GM19324 (cell line): ENCODE measurements around the gene AMOTL2.

ENCODE experiments used
- ATAC-seq: cut with Tn5 transposase; IDR thresholded peaks from one replicate; pipeline ENCODE4 v1.9.1; 2021; ENCODE audit warnings: mild to moderate bottlenecking, moderate library complexity; ENCODE audit not compliant: unreplicated experiment, low FRiP score

AMOTL2 gene

DNA sequence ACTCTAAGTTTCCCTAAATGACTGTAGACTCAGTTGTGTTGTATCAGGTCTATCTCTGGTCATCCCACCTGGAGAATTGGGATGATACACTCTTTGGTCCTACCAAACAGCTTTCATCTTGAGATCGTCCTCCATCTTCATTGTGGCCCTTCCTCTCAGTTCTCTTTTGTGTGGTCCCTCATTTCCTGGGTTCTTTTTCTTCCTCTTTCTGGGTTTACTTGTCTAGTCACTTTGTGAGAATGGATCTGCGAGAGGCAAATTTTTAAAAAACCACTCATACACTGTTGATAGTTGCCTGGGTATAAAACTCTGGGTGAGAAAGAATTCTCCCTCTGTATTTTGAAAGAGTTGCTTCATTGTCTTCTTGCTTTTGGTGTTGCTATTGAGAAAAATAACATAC is 6.0 kb upstream of the AMOTL2 start:
- ATAC-seq = no peak

DNA sequence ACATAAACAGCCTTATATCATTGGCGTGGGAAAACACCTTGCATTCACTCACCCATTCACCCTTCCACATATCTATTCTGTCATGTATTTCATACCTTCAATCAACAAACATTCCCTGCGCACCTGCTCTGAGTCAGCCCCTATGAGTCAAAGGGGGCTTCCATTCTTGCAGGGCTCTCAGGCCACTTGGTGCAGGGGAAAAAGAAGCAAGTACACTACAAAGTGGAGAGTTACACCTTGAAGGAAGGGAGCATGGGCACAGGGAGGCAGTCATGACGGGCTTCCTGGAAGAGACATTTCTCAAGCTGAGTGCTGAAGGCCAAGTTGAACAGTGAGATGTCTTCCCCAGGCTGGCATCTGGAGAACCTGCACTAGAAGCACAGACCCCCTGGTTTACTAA is 4.6 kb upstream of the AMOTL2 start:
- ATAC-seq = no peak

DNA sequence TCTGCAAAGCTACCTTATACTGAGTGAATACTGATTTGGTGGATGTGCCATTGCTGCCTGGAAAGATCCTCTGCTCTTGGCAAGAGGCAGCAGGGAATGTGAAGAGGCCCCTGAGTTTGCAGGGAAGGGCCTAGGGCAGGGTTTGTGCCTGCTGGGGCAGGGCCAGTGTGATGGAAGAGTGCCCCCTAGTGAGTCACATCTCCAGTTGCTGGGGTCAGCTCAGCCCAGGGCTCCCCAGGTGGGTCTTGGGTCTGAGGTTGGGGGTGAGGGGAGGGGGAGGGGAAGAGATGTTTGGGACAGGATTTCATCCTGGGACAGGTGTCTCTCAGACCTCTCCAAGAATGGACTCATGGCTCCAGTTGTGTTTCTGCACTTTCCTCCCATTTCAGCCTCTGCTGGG is 4.1 kb upstream of the AMOTL2 start:
- no peak for ATAC-seq

DNA sequence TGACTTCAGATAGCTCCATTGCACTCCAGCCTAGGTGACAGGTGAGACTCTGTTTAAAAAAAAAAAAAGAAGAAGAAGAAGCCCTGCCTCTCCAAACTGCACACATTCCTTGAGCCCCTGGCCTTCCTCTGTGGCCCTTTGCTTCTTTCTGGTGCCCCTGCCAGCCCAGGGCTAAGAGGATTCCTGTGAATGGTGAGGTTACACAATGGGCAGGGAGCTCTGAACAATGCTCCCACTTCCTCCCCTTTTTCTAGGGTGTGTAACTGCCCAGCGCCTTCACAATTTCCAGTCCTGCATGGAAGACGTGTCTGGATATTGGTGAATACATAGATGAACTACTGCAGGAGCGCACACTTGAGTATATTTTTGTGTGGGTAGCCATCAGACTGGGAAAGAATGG is 3.6 kb upstream of the AMOTL2 start:
- no peak for ATAC-seq

DNA sequence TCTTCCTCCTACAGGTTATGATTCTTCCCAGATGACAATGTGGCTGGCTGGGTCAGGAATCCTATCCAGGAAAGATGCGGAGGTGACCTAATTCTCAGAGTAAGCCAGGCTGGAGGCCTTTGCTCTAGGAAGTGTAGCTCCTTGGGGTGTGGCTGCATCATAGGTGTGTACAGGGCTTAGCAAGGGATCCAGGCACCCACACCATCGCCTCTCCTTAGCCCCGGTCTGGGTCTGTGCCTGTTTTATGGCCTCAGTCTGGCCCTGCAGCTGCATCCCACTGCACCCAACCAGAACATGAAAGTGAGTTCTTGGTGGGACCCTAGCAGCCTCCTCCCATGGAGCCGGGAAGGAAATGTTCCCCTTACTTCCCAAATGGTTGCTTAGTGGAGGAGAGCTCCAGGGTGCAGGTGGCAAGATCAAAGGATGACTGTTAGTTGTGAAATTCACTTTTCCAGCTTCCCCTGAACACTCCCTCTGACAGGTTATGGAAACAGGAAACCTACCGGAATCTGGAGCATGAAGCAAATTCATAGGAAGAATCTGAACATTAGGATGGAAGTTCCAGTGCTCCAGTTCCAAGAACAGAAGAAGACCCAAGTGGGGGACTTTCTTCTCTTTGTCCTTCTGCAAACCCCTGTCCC is 2.7 kb upstream of the AMOTL2 start:
- no peak for ATAC-seq

DNA sequence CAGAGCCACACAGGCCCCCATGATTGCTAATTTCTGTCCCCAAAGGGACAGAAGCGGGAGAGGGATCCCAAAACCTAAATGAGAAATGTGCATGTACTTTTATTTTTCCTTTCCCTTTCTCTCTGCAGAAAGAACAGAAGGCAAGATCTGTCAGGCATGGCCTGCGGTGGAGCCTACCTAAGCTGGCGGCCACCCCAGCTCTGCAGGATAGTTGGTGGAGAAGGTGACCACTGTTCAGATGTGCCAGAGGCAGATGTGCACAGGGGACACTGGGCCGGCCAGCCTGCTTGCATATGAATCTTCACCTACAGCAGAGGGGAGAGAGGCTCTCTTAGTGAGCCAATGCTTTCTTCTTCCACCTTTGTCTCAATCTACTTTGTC is 2.1 kb upstream of the AMOTL2 start:
- ATAC-seq = no peak

DNA sequence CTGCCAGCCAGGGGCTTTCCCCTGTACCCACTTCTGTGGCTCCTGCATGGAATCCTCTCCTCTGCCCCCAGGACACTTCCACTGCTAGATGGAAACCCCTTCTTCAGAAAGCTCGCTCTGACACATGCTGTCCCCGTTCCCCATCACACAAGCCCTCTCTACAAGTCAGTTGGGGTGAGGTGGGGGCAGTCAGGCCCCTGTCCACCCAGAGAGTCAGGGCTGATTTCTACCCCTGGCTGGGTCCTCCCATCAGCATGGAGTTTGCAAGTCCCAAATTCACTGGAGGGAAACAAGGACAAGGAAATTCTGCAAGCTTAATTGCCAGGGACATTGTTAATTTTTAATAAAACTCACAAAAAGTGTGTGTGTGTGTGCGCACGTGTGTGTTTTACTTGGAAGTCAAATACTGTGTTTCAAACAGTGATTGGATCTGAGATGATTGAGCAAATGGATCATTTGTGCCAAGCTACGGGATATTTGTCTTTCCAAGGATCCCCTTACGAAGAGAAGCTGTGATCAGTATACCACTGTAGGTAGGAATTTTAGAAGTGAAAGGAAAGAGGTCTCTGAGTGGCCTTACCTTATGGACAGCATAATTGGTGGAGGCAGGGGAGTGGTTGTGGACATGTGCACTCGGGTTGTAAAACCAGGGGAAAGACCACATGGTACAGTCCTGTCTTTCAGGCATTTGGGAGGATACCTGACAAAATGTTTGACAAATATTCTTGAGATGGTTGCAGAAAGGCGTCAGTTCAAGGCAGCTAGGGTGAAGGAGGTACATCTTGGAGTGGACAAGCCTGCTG is 1.5 kb upstream of the AMOTL2 start:
- no peak for ATAC-seq

DNA sequence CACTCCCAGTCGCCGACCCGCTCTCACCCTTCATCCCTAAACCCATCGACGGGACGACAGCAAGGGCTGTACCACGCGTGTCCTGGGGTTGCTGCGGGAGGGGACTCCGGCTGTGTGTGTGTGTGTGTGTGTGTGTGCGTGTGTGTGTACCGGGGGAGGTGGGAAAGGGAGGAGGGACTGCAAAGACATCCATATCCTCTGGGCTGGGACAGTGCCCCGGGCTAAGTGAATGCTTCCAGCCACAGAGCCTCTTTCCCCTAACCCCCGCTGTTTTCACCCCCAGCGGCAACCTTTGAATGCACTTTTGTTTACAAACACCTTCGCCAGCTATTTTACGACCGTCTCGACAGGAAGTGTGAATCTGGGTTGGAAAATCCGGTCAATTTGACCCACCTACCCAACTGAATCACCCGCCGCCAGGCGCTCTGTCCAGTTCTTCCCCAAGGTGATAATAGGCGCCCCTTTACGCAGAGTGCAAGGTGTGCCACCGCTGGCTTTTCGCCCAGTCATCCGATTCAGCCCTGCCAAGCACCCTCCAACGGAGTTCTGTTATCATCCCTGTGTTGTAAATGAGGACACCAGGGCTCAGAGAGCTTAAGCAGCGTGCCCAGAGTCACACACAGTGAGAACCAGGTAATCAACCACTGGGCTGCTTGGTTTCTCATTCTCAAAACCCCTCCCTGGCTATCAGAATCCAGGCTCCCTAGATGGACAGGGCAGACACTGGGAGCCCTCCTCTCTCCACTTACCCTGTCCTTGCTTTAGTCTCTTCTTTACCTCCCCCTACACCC is 739 bp upstream of the AMOTL2 start:
- ATAC-seq = no peak

DNA sequence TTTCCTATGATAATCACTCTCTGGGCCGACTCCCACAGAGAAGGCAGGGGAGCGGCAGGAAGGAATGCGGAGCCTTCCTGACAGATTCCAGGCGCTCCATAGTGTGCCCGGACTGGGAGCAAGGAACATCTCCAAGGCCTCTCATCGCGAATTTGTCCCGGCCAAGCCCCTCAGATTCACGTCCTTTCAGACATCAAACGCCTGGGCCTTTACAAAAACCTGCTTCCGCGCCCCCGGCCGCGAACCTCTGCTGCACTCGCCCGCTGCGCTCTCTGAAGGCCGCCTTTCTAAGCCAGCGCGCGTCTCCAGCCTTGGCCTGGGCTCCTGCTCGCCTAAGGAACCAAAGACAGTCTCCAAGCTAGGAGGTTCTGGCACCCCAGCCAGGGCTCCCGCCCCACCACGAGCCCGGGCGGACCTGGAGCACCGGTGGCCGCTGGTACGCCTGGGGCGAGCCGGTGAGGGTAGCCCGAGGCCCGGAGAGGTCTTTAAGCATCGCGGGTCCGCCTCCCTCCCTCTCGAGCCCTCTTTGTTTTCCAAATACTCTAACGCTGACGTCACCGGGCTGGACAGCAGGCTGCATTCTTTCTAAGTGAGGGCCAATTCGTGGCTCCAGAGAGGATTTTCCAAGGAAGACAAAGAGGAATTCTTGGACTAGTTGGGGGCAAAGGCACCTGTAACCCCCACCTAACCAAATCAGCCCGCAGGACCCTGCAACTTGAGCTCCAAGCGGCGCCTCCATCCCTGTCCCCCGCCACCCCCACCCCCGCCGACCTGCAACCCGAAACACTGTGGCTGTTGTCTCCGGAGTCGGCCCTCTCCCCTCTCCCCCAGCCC is 759 bp downstream of the AMOTL2 start:
- no peak for ATAC-seq

DNA sequence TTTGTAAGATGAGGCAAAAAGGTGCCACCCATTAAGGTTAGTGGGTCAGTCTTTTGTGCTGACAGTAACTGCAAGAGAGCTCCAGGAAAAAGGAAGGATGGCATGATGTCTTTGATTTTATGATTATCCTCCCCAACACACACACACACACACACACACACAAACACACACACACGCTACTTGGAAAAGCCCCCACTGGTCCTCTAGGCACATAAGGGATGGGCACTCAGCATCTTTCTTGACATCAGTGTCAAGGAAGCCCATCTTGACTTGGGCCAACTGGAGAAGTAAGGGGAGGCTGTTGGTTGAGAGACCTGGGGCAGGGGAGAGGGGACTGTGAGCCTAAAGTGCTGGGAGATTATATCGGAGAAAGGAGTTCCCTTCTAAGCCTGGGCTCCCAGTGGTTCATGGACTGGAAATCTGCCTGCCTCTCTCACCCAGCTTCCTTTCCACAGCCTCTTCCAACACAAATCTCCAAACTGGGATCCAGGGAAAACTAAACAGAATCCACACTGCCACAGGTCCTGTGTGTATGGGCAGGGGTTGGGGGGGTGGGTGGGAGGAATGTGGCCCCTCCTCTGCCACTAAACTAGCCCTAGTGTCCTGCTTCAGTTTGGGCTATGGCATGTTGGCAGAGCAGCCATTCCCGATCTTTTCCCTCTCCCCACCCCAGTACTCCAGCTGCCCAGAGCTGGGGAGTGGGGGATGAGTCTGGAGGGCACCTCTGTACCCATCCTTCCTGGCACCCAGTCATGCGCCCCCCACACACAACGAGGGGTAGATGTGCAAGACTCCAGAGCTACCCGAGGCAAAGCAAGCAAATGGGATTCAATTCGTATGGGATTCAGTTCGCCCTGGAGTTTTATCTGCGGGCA is 1.6 kb downstream of the AMOTL2 start:
- ATAC-seq = no peak

DNA sequence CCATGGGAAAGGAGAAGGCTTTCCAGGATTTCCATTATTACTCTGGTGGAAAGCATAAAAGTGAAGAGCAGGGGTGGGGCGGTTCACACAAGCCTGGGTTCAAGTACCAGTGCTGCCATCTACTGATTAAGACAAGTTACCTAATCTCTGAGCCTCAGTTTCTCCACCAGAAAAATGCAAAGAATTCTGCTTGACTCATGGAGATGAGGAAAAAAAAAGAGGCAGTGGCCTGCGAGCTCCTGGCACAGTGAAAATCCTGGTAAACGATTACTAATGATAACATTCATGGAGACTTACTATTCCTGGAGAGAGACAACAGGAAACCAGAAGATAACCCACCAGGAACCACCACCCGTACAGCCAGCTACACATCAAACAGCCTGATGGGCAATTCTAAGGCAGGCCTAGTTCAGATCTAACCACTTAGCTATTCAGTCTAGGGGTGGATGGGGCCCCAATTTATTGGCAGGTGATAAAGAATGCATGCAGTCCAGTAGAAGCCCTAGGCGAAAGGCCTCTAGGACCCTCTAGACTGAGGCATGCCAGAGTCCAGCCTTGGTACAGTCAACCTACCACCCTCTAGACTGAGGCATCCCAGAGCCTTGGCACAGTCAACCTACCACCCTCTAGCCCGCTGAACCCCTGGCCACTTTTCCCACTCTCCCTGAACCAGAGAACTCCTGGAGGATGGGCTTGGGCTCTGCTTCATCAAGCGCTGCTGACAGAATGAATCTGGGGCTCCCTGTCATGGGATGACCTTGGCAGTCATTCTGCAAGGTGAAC is 2.5 kb downstream of the AMOTL2 start:
- ATAC-seq = no peak

DNA sequence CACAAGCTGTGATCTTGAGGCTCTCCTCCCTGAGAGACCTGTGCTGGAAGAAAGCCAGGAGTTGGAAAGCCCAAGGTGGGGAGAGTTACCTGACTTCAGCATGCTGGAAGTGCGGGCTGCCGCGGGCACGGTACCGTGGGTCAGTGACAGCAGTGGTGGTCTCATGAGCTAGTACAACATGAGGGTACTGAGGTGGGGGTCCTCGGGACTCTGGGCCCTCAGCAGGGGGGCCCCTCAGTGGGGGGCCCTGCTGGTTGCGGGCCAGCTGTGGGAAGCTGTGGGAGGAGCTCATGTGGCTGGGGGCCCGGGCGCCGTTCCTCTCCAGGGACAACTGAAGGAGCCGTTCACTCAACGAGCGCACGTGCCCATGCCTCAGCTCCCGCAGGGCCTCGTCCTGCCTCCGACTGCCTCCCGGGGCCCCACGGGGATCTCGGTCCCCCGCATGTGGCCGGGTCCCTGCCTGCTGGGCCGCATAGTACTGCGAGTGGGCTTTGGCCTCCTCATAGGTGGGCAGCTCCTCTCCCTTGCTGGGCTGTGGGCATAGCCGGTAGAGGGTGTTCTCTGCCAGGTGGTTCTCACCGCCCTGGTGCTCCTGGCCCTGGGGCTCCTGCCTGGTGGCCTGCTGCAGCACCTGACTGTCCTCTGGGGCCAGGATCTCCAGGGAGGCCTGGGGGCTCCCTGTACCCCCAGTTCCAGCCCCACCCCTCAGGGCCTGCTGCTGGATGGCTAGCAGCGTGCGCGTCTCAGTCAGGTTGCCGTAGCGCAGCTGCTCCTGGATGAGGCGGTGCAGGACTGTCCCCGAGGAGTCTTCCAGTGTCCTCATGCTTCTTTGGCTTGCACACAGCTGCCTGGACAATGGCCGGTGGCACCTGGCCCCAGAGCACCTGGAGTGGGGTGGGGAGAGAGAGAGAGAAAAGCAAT is 3.4 kb downstream of the AMOTL2 start:
- ATAC-seq = no peak

DNA sequence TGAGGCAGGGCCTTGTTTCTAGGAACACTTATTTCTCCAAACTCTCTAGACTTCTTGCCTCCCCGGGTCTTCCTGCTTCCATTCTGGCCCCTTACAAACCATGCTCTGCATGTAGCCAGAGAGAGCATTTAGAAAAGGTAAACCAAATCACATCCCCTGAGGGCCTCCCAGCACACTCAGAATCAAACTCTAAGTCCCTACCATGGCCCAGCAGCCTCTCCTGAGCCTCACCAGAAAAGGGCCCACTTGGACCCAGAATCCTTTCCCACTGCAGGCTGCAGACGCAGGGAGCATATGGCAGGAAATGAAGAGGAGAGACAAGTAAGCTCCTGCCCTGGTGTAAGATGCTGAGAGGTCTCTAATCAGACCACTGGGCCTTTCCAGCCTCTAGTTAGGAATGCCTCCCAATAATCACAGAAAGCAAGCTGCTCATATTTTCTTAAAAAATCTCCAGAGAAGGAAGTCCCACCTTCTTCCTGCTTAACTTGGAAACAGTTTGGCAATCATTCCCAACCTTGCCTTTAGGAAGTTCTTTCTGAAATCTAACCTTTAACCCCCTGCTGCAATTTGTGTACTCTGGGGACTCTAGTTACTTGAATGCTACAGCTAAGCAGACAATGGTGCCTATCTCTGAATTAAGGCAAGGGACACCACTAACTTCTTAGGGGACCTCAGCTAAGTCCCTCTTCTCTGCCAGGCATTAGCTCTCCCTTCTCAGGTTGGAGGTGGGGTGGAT is 4.2 kb downstream of the AMOTL2 start:
- no peak for ATAC-seq

DNA sequence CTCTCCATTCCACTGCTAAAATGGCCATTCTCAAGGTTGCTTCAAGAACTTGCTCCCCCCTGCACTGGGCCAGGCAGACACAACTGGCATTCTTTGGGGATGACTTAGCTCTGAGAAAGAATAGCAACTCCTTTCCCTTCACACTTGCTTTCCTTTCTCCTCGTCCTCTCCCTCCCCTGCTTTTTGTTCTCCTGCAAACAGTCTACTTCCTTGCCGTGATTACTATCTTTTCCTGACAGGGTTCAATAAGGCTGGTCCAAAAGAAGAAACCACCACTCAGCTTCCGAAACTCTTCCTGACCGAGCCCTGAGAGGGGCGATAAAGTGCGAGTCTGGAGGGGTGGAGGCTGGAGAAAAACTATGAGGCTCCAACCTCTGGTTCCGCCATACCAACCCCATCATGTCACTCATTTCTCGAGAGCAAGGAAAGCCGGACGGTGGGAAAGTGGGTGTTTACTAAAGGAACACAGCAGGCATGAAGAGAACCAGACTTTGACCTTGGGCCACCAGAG is 5.0 kb downstream of the AMOTL2 start:
- ATAC-seq = no peak

DNA sequence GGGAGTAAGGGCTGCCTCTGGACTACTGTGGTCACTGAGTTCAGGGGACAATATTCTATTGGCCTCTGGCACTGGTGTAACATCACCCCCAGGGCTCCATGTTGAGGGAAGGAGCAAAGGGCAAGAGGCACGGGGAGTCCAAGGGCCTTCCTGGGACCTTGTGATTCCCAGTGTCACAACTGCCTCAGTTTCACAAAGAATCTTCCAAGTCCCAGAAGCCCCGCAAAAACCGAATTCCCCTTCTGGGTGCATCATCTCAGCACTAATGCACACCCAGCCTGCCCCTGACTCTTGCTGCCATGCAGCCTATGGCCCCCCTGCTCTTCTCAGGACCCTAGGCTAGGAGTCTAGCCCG is 5.5 kb downstream of the AMOTL2 start:
- ATAC-seq = no peak

DNA sequence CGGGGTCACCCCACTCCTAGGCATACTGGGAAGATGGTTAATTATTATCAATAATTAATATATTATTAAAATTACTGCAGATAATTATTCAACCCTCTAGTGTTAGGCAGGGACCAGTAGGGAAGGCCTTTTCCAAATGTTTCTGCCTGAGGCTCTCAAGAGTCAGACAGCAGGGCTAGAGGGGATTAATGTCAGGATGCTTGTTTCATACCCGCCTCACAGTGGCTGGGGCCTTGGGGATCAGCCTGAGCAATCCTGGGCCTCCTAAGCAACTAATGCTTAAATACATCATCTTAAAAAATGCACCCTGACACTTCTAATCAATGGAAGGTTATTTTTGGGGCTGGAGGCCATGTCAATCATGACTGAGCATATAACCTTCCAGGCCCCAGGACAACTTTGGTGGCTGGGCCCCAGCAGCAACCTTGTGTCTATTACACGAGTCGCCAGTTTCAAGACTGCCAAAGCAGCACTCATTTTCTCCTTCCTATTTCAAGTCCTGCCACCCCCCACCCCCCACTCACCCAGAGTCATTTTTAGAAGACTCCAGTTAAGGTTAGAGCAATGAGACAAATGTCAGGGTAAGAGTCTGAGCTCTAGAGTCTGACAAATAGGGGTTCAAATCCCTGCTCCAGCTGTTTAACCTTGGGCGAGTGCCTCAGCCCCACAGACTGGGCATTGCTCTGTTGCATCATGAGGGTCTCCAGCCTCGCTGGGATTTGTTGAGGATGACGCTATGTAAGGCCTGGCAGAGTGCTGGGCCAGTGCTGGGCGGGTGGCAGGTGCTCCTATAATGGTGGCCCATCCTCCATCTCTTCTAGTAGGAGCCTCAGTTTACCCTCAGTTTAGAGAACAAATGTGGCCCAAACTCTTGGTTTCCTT is 6.1 kb downstream of the AMOTL2 start:
- no peak for ATAC-seq
